Smooth muscle cell (in vitro differentiated cells): ENCODE measurements around the gene TEX2. TPM values are rescaled to one million over a fixed set of nuclear protein-coding genes. Genes with fewer than 3 reads are reported as not detected.

ENCODE experiments used
- DNase-seq: peaks from one replicate; lab custom pipeline; 2025; ENCODE audit not compliant: unreplicated experiment; lab: John Stamatoyannopoulos, UW
- H2AFZ ChIP-seq: fragments of 200-600 bp; sonication (generic); 2 replicates; pipeline ENCODE4 v1.6.0; 2016; ENCODE audit warnings: antibody characterized with exemption, low read depth, mild to moderate bottlenecking
- H3F3A ChIP-seq: fragments of 200-600 bp; sonication (generic); 2 replicates; pipeline ENCODE4 v1.6.0; 2017; ENCODE audit warnings: antibody characterized with exemption, low read depth
- H3K27ac ChIP-seq: fragments of 200-600 bp; sonication (generic); 2 replicates; pipeline ENCODE4 v1.5.1; 2016; ENCODE audit warnings: low read depth, mild to moderate bottlenecking
- H3K27me3 ChIP-seq: fragments of 200-600 bp; sonication (generic); 2 replicates; pipeline ENCODE4 v1.6.1; 2016; ENCODE audit warnings: low read depth, mild to moderate bottlenecking
- H3K36me3 ChIP-seq: fragments of 200-600 bp; sonication (generic); 2 replicates; pipeline ENCODE4 v1.5.1; 2016; ENCODE audit warnings: low read depth
- H3K4me1 ChIP-seq: fragments of 200-600 bp; sonication (generic); 2 replicates; pipeline ENCODE4 v1.5.1; 2016; ENCODE audit warnings: low read depth
- H3K4me2 ChIP-seq: fragments of 200-600 bp; sonication (generic); 2 replicates; pipeline ENCODE4 v1.6.0; 2016; ENCODE audit warnings: mild to moderate bottlenecking
- H3K4me3 ChIP-seq: fragments of 200-600 bp; sonication (generic); 2 replicates; pipeline ENCODE4 v1.5.1; 2016; ENCODE audit warnings: mild to moderate bottlenecking
- H3K79me2 ChIP-seq: fragments of 200-600 bp; sonication (generic); 2 replicates; pipeline ENCODE4 v1.6.0; 2016; ENCODE audit warnings: low read depth, mild to moderate bottlenecking
- H3K9ac ChIP-seq: fragments of 200-600 bp; sonication (generic); 2 replicates; pipeline ENCODE4 v1.6.0; 2016; ENCODE audit warnings: low read depth
- H3K9me3 ChIP-seq: fragments of 200-600 bp; sonication (generic); replicated peaks from 2 replicates; pipeline ENCODE4 v1.5.1; 2016; ENCODE audit warnings: low read depth
- H4K20me1 ChIP-seq: fragments of 200-600 bp; sonication (generic); 2 replicates; pipeline ENCODE4 v1.6.0; 2016; ENCODE audit warnings: low read depth
- CTCF ChIP-seq: fragments of 200-600 bp; sonication (generic); IDR thresholded peaks from 2 replicates; pipeline ENCODE4 v1.5.1; 2017; ENCODE audit warnings: borderline replicate concordance, mild to moderate bottlenecking, antibody characterized with exemption; ENCODE audit not compliant: insufficient read depth, poor library complexity, severe bottlenecking
- WGBS: methylation state at CpG from one replicate; pipeline ENCODE4 v1.1.7; 2016; ENCODE audit warnings: low lambda C conversion rate; 5-methylcytosine and 5-hydroxymethylcytosine counted together
- polyA plus RNA-seq: library from polyadenylated mRNA; unstranded; fragments of >200 nt; fragmentation: Nextera tagmentation; extraction: Ambion mirVana; gene quantifications from 2 replicates; pipeline ENCODE4 v1.2.1, GENCODE V29; 2016
- total RNA-seq: library from RNA; depleted of rRNA; stranded (reverse); fragments of >200 nt; gene quantifications from 2 replicates; pipeline ENCODE4 v1.2.3, GENCODE V29; 2014

TEX2 gene
- total and polyA plus RNA-seq, 2 experiments from 2014 or later, result 8.6 to 26.2 TPM

- H3K79me2 ChIP-seq, result no peaks in the 10 kb centered on the region
- no peaks in the 10 kb centered on the region for H3F3A ChIP-seq
- no peak overlapping the region for H3K4me2 ChIP-seq
- no peak overlapping the region for H3K9ac ChIP-seq
- no peak for DNase-seq
- H3K9me3 ChIP-seq, result no peaks in the 10 kb centered on the region
- 81% methylated on average over 6 of the region's 6 CpGs for WGBS
- H4K20me1 ChIP-seq, result no peaks in the 10 kb centered on the region
- H3K36me3 ChIP-seq, result no peaks in the 10 kb centered on the region
- no peak overlapping the region for H2AFZ ChIP-seq
- no peak overlapping the region for H3K4me3 ChIP-seq
- no peak for TF ChIP-seq CTCF
- no peaks in the 10 kb centered on the region for H3K27me3 ChIP-seq
- no peaks in the 10 kb centered on the region for H3K4me1 ChIP-seq
- H3K27ac ChIP-seq, result no peak overlapping the region
Observed at GRCh38 chr17:64270885-64271284, 7.8 kb upstream of the TEX2 start.

- Histone ChIP-seq H3K79me2 (no peaks in the 10 kb centered on the region), H3F3A (no peaks in the 10 kb centered on the region), H3K9ac (no peak overlapping the region), H3K27me3 (no peaks in the 10 kb centered on the region), H3K27ac (no peak overlapping the region), H2AFZ (no peak overlapping the region), H3K4me2 (no peak overlapping the region), H3K9me3 (no peaks in the 10 kb centered on the region), H3K36me3 (no peaks in the 10 kb centered on the region), H3K4me3 (no peak overlapping the region), H3K4me1 (no peaks in the 10 kb centered on the region), H4K20me1 (no peaks in the 10 kb centered on the region)
- no peak for TF ChIP-seq CTCF
- WGBS, result 59% methylated on average over 7 of the region's 7 CpGs
- DNase-seq, result no peak
Observed at GRCh38 chr17:64269687-64270649, 6.9 kb upstream of the TEX2 start.

- H3K9me3 ChIP-seq, result no peaks in the 10 kb centered on the region
- no peak overlapping the region for H3K4me3 ChIP-seq
- WGBS, result 72% methylated on average over 3 of the region's 3 CpGs
- no peak for TF ChIP-seq CTCF
- H3K9ac ChIP-seq, result no peak overlapping the region
- no peaks in the 10 kb centered on the region for H3K36me3 ChIP-seq
- H2AFZ ChIP-seq, result no peak overlapping the region
- H3F3A ChIP-seq, result peaks cover 13% of the 10 kb centered on the region
- H3K79me2 ChIP-seq, result peaks cover 22% of the 10 kb centered on the region
- no peak for DNase-seq
- H3K27me3 ChIP-seq, result no peaks in the 10 kb centered on the region
- H4K20me1 ChIP-seq, result peaks cover 18% of the 10 kb centered on the region
- H3K4me1 ChIP-seq, result peaks cover 9% of the 10 kb centered on the region
- no peak overlapping the region for H3K27ac ChIP-seq
- H3K4me2 ChIP-seq, result no peak overlapping the region
Observed at GRCh38 chr17:64264891-64265290, 1.8 kb upstream of the TEX2 start.
